Measurements from ENCODE around the gene FBXW7.
A peak's percentile ranks its signal among the peaks of the same experiment; 100 is the strongest.

FBXW7 gene

GRCh38 chr4:152301381-152301780 is 234.5 kb downstream of the FBXW7 start:
- no peak for FAIRE-seq
- no peak for DNase-seq (ENCODE audit: insufficient read length, low spot score)

GRCh38 chr4:152299553-152299952 is 236.3 kb downstream of the FBXW7 start:
- peak; percentile 42 for FAIRE-seq
- DNase-seq (ENCODE audit: insufficient read length, low spot score), result no peak

GRCh38 chr4:152296386-152296785 is 239.5 kb downstream of the FBXW7 start:
- FAIRE-seq, result no peak
- no peak for DNase-seq (ENCODE audit: insufficient read length, low spot score)

- no peak for FAIRE-seq
- no peak for DNase-seq (ENCODE audit: insufficient read length, low spot score)
Observed at GRCh38 chr4:152294765-152295164, 241.1 kb downstream of the FBXW7 start.

- FAIRE-seq (no peak), DNase-seq (ENCODE audit: insufficient read length, low spot score) (no peak)
Observed at GRCh38 chr4:152294331-152294730, 241.6 kb downstream of the FBXW7 start.

GRCh38 chr4:152293527-152293926 is 242.4 kb downstream of the FBXW7 start:
- DNase-seq (ENCODE audit: insufficient read length, low spot score) (no peak), FAIRE-seq (no peak)

- no peak for DNase-seq (ENCODE audit: insufficient read length, low spot score)
- FAIRE-seq, result no peak
Observed at GRCh38 chr4:152290366-152290921, 245.4 kb downstream of the FBXW7 start.

GRCh38 chr4:152289941-152290340 is 246.0 kb downstream of the FBXW7 start:
- FAIRE-seq, result peak; percentile 8
- DNase-seq (ENCODE audit: insufficient read length, low spot score), result no peak

- no peak for FAIRE-seq
Observed at GRCh38 chr4:152289541-152289940, 246.4 kb downstream of the FBXW7 start.

GRCh38 chr4:152283801-152284470 is 252.0 kb downstream of the FBXW7 start:
- DNase-seq (ENCODE audit: insufficient read length, low spot score) (no peak), FAIRE-seq (peak; percentile 48)

More at GRCh38 chr4:152289541-152289940, 246.4 kb downstream of the FBXW7 start:
- DNase-seq (ENCODE audit: insufficient read length, low spot score), result no peak

GRCh38 chr4:152281822-152282221 is 254.1 kb downstream of the FBXW7 start:
- FAIRE-seq (no peak), DNase-seq (ENCODE audit: insufficient read length, low spot score) (no peak)

- DNase-seq (ENCODE audit: insufficient read length, low spot score) (no peak), FAIRE-seq (no peak)
Observed at GRCh38 chr4:152281211-152281610, 254.7 kb downstream of the FBXW7 start.

GRCh38 chr4:152279234-152279566 is 256.7 kb downstream of the FBXW7 start:
- FAIRE-seq (no peak), DNase-seq (ENCODE audit: insufficient read length, low spot score) (no peak)

GRCh38 chr4:152278505-152279233 is 257.2 kb downstream of the FBXW7 start:
- DNase-seq (ENCODE audit: insufficient read length, low spot score), result peak; percentile 52
- peak; percentile 99 for FAIRE-seq

GRCh38 chr4:152278172-152278504 is 257.8 kb downstream of the FBXW7 start:
- DNase-seq (ENCODE audit: insufficient read length, low spot score) (no peak), FAIRE-seq (no peak)

GRCh38 chr4:152277333-152277732 is 258.6 kb downstream of the FBXW7 start:
- DNase-seq (ENCODE audit: insufficient read length, low spot score) (no peak), FAIRE-seq (peak; percentile 45)

GRCh38 chr4:152273343-152273742 is 262.5 kb downstream of the FBXW7 start:
- FAIRE-seq (no peak), DNase-seq (ENCODE audit: insufficient read length, low spot score) (no peak)
